Right lobe of liver (tissue), 4 donors: ENCODE measurements around the gene CTBS.

Experiments used
- POLR2A ChIP-seq: fragments of 450-650 bp; IDR thresholded peaks from one replicate; pipeline ENCODE4 v1.6.1; 2017; ENCODE audit warnings: antibody characterized with exemption, mild to moderate bottlenecking
- TF ChIP-seq, protein P1 (sequence below), 4 donors: fragments of 200-600 bp in 3 of 4; fragments of 450-650 bp in 1 of 4; IDR thresholded peaks; one replicate each; pipeline versions ENCODE4 v1.5.1 to v1.8.0; 2016 to 2022; ENCODE audit warnings: antibody characterized with exemption in 4 of 4, mild to moderate bottlenecking in 2 of 4
- donor health status: DM: no; HTN: no; CAD: no.
- donor health status: DM: no; HTN: no; CAD: no.
- donor health status: DM: no; HTN: yes; CAD: no.

DNA sequence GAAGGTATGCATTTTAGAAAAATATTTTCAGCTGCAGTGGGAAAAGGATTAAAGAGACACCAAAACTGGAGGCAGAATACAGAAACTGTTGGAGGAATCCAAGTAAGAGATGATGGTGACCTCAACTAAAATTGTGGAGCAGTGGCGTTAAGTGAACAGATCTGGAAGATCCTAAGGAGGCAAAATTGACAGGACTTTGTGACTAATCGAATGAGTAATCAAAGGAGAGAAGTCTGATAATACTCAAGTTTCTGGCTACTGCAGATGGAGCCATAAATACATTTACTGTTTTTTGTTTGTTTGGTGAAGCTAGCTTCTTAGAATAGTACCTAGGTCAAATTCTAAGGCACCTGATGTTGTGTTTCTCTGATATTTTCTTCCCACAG, 3.1 kb downstream of the CTBS start:
- TF ChIP-seq POLR2A: no peak
- TF ChIP-seq, protein P1, sequence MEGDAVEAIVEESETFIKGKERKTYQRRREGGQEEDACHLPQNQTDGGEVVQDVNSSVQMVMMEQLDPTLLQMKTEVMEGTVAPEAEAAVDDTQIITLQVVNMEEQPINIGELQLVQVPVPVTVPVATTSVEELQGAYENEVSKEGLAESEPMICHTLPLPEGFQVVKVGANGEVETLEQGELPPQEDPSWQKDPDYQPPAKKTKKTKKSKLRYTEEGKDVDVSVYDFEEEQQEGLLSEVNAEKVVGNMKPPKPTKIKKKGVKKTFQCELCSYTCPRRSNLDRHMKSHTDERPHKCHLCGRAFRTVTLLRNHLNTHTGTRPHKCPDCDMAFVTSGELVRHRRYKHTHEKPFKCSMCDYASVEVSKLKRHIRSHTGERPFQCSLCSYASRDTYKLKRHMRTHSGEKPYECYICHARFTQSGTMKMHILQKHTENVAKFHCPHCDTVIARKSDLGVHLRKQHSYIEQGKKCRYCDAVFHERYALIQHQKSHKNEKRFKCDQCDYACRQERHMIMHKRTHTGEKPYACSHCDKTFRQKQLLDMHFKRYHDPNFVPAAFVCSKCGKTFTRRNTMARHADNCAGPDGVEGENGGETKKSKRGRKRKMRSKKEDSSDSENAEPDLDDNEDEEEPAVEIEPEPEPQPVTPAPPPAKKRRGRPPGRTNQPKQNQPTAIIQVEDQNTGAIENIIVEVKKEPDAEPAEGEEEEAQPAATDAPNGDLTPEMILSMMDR (IDR thresholded peaks at IDR 0.05): no peak
